Stomach (tissue), 9 donors: ENCODE data around the gene ITPR1. TPM values are rescaled to one million over a fixed set of nuclear protein-coding genes. Genes with fewer than 3 reads are reported as not detected.

ENCODE experiments used
- DNase-seq, 2 donors: peaks; one replicate each; pipeline versions ENCODE4 v3.0.0 to v3.0.0-alpha.2; 2013 to 2019
- H3K27ac ChIP-seq, 5 donors: fragments of 200-600 bp in 4 of 5; sonication (generic) in 4 of 5; one replicate each; pipeline ENCODE4 v1.5.1; 2013 to 2019; ENCODE audit warnings: mild to moderate bottlenecking in 1 of 5, moderate library complexity in 1 of 5
- H3K27me3 ChIP-seq, 3 donors: fragments of 200-600 bp; sonication (generic); one replicate each; pipeline ENCODE4 v1.5.1; 2017 to 2019; ENCODE audit warnings: mixed run types in 1 of 3
- H3K36me3 ChIP-seq, 4 donors: fragments of 200-600 bp; sonication (generic); 1 replicate in 3 of 4; 2 replicates in 1 of 4; pipeline ENCODE4 v1.5.1; 2016 to 2019
- H3K4me1 ChIP-seq, 4 donors: fragments of 200-600 bp; sonication (generic); one replicate each; pipeline ENCODE4 v1.5.1; 2016 to 2019
- H3K4me3 ChIP-seq, 4 donors: fragments of 200-600 bp; sonication (generic) in 3 of 4; one replicate each; pipeline ENCODE4 v1.5.1; 2016 to 2019; ENCODE audit warnings: mild to moderate bottlenecking in 1 of 4
- H3K9me3 ChIP-seq, 4 donors: fragments of 200-600 bp; sonication (generic); one replicate each; pipeline ENCODE4 v1.5.1; 2016 to 2019
- CTCF ChIP-seq, 7 experiments: fragments of 450-650 bp in 4 of 7; fragments of 200-600 bp in 3 of 7; sonication (generic) in 3 of 7; IDR thresholded peaks; one replicate each; pipeline ENCODE4 v1.5.1; 2016 to 2019; ENCODE audit warnings: antibody characterized with exemption in 7 of 7, control low read depth in 2 of 7, mild to moderate bottlenecking in 1 of 7
- EP300 ChIP-seq: sonication (generic); formaldehyde crosslinking; IDR thresholded peaks from one replicate; pipeline ENCODE4 v1.6.1; 2017; ENCODE audit warnings: antibody characterized with exemption
- POLR2A ChIP-seq, 4 donors: fragments of 450-650 bp; IDR thresholded peaks; one replicate each; pipeline ENCODE4 v1.6.1; 2016; ENCODE audit warnings: antibody characterized with exemption in 4 of 4, control low read depth in 2 of 4, mild to moderate bottlenecking in 1 of 4, moderate library complexity in 1 of 4
- POLR2AphosphoS5 ChIP-seq, 3 donors: sonication (generic); formaldehyde crosslinking; IDR thresholded peaks; one replicate each; pipeline ENCODE4 v1.6.1; 2016; ENCODE audit warnings: antibody characterized with exemption in 3 of 3
- WGBS, 5 donors: extraction: QIAGEN DNeasy Blood & Tissue Kit in 3 of 5; methylation state at CpG; one replicate each; pipeline versions ENCODE4 v1.1.5 to v1.1.7; 2013 to 2018; 5-methylcytosine and 5-hydroxymethylcytosine counted together
- intact Hi-C: fragments of 100-400 bp; cut with DNase I; formaldehyde crosslinking; loops from one replicate; pipeline ENCODE4 v1.15.1; 2023; ENCODE audit warnings: low total_unique reads
- polyA plus RNA-seq, 3 donors: library from polyadenylated mRNA; stranded (reverse); fragments of 200-250 nt; gene quantifications; one replicate each; pipeline ENCODE4 v1.2.3, GENCODE V29; 2013
- total RNA-seq, 5 donors: library from RNA; depleted of rRNA; stranded (reverse); fragments of >200 nt; gene quantifications; one replicate each; pipeline versions ENCODE4 v1.1.0 to v1.2.3, GENCODE V29; 2014 to 2016
- donor health status: healthy with polysubstance abuse.
- donor health status: Bipolar disorder and iron deficiency.
- donor health status: healthy.

ITPR1 gene
- total and polyA plus RNA-seq, 8 donors: 6.6 to 192 (median 32.9) TPM

- intact Hi-C loops: no loop called here
- Histone ChIP-seq H3K27ac (no peak overlapping the region), H3K36me3 (no peaks in the 10 kb centered on the region), H3K27me3 (no peaks in the 10 kb centered on the region), H3K9me3 (no peaks in the 10 kb centered on the region), H3K4me1 (peaks cover 0 to 58% (median 28%) of the 10 kb centered on the region in 4 donors), H3K4me3 (no peak overlapping the region)
- WGBS, 5 donors: 82 to 89% (median 84%) methylated on average over 7 of the region's 7 CpGs
- TF ChIP-seq POLR2AphosphoS5 (IDR thresholded peaks at IDR 0.05): no peak
- TF ChIP-seq EP300: no peak
- TF ChIP-seq POLR2A (IDR thresholded peaks at IDR 0.05): no peak
- no peak for TF ChIP-seq CTCF (IDR thresholded peaks at IDR 0.05)
- DNase-seq: no peak
These were observed 18.5 kb downstream of the ITPR1 start for GRCh38 chr3:4511491-4512262.

GRCh38 chr3:4512895-4513616, 19.9 kb downstream of the ITPR1 start:
- intact Hi-C loops: no loop called here
- peaks cover 0 to 5% (median 0%) of the 10 kb centered on the region in 4 donors for H3K36me3 ChIP-seq
- no peaks in the 10 kb centered on the region for H3K9me3 ChIP-seq
- WGBS, 5 donors: 60 to 74% (median 68%) methylated on average over 14 to 15 of the region's 15 CpGs
- TF ChIP-seq CTCF (IDR thresholded peaks at IDR 0.05) (no peak), EP300 (no peak), POLR2AphosphoS5 (IDR thresholded peaks at IDR 0.05) (no peak), POLR2A (IDR thresholded peaks at IDR 0.05) (no peak)
- DNase-seq: peak in 1 of 2 donors; percentile 46
- peak overlapping the region in 1 of 5 donors; percentile 9 for H3K27ac ChIP-seq
- H3K4me3 ChIP-seq: no peak overlapping the region
- peaks cover 0 to 51% (median 26%) of the 10 kb centered on the region in 4 donors for H3K4me1 ChIP-seq
- H3K27me3 ChIP-seq: no peaks in the 10 kb centered on the region

- H3K4me1 ChIP-seq: peaks cover 0 to 61% (median 29%) of the 10 kb centered on the region in 4 donors
- H3K27ac ChIP-seq: no peak overlapping the region
- no peaks in the 10 kb centered on the region for H3K9me3 ChIP-seq
- TF ChIP-seq EP300 (no peak), CTCF (IDR thresholded peaks at IDR 0.05) (no peak), POLR2A (IDR thresholded peaks at IDR 0.05) (no peak), POLR2AphosphoS5 (IDR thresholded peaks at IDR 0.05) (no peak)
- DNase-seq: no peak
- H3K4me3 ChIP-seq: no peak overlapping the region
- WGBS, 5 donors: 79 to 96% (median 91%) methylated on average over 5 of the region's 5 CpGs
- peaks cover 0 to 5% (median 0%) of the 10 kb centered on the region in 4 donors for H3K36me3 ChIP-seq
- no peaks in the 10 kb centered on the region for H3K27me3 ChIP-seq
- intact Hi-C loops: no loop called here
These were observed 21.2 kb downstream of the ITPR1 start for GRCh38 chr3:4514321-4514720.

- intact Hi-C loops: no loop called here
- H3K4me3 ChIP-seq: no peak overlapping the region
- TF ChIP-seq CTCF (IDR thresholded peaks at IDR 0.05): no peak
- TF ChIP-seq EP300: no peak
- no peak for TF ChIP-seq POLR2A (IDR thresholded peaks at IDR 0.05)
- TF ChIP-seq POLR2AphosphoS5 (IDR thresholded peaks at IDR 0.05): no peak
- H3K27me3 ChIP-seq: no peaks in the 10 kb centered on the region
- H3K27ac ChIP-seq: no peak overlapping the region
- H3K9me3 ChIP-seq: no peaks in the 10 kb centered on the region
- peaks cover 0 to 5% (median 0%) of the 10 kb centered on the region in 4 donors for H3K36me3 ChIP-seq
- H3K4me1 ChIP-seq: peaks cover 0 to 67% (median 35%) of the 10 kb centered on the region in 4 donors
- DNase-seq: no peak
- WGBS, 5 donors: 55 to 85% (median 77%) methylated on average over 1 of the region's 1 CpG
These were observed 21.8 kb downstream of the ITPR1 start for GRCh38 chr3:4514916-4515315.
